ENCODE data around the gene HIVEP3.

DNA sequence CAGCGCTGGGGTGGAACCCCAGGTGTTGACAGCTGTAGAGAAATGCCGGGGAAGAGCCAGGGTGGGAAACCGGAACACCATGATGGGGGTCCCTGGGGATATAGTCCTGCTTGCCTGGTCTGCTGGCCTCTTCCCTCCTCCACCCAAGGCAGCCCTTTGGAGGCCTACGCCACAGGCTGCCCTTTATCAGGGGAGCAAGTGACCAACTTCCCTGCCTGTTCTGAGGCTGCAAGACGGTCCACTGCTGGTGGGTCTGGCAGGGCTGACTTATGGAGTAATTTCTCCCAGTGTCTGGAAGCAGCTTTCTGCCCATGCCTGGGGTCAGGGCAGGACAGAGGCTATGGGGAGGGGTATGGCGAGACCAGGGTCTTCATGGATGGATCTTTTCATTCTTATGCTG lies 383.4 kb downstream of the HIVEP3 start:
- TF ChIP-seq CTCF (IDR thresholded peaks at IDR 0.05) (no peak), POLR2A (IDR thresholded peaks at IDR 0.05) (no peak)

All from esophagus squamous epithelium (tissue), 4 donors.